Measurements from ENCODE around the gene GJB5. TPM values are rescaled to one million over a fixed set of nuclear protein-coding genes. Genes with fewer than 3 reads are reported as not detected.
A peak's percentile ranks its signal among the peaks of the same experiment; 100 is the strongest.

The GJB5 gene
- not detected for total RNA-seq

DNA sequence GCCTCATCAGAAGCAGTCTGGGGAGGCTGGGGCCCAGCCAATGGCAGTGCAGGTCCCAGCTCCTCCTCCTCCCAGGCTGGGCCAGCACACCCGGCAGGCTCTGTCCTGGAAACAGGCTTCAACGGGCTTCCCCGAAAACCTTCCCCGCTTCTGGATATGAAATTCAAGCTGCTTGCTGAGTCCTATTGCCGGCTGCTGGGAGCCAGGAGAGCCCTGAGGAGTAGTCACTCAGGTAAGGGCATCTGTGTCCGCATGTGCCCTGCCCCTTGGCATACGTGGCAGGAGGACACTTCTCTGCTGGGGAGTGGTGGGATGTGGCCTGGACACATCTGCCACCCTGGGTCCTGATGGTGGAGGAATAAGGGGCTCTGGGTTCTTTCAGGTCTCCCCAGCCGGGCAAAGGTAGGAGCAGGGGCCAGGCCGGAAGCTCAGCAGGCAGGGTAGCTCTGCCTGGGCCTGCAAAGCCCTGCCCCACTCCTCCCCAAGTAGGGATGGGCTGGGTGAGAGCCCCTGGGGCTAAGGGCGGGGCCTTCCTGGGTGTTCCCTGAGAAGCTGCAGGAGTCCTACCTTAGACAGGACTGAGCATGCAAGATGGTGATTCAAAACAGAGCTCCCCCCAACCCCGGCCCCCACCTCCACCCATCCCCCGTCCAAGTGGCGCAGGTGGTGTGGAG lies at the start of gene GJB5:
Gene GJB5, plus strand, starts transcription at position 84 of the 674 bp plus-strand sequence. CDS start 2,284 bp downstream, outside the sequence.
- intact Hi-C loops (cut with DNase I) = no loop called here
- Histone ChIP-seq H3K4me3 (no peak within 1 kb of the TSS), H3K9me3 (no peaks in the 10 kb centered on the region), H3K36me3 (no peaks in the 10 kb centered on the region), H3K27ac (no peak within 1 kb of the TSS), H3K27me3 (no peaks in the 10 kb centered on the region), H3K4me1 (no peaks in the 10 kb centered on the region)
- no peak for DNase-seq (ENCODE audit: low spot score in 2 of 2)
- TF ChIP-seq, protein P1, sequence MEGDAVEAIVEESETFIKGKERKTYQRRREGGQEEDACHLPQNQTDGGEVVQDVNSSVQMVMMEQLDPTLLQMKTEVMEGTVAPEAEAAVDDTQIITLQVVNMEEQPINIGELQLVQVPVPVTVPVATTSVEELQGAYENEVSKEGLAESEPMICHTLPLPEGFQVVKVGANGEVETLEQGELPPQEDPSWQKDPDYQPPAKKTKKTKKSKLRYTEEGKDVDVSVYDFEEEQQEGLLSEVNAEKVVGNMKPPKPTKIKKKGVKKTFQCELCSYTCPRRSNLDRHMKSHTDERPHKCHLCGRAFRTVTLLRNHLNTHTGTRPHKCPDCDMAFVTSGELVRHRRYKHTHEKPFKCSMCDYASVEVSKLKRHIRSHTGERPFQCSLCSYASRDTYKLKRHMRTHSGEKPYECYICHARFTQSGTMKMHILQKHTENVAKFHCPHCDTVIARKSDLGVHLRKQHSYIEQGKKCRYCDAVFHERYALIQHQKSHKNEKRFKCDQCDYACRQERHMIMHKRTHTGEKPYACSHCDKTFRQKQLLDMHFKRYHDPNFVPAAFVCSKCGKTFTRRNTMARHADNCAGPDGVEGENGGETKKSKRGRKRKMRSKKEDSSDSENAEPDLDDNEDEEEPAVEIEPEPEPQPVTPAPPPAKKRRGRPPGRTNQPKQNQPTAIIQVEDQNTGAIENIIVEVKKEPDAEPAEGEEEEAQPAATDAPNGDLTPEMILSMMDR (IDR thresholded peaks at IDR 0.05) = no peak

DNA sequence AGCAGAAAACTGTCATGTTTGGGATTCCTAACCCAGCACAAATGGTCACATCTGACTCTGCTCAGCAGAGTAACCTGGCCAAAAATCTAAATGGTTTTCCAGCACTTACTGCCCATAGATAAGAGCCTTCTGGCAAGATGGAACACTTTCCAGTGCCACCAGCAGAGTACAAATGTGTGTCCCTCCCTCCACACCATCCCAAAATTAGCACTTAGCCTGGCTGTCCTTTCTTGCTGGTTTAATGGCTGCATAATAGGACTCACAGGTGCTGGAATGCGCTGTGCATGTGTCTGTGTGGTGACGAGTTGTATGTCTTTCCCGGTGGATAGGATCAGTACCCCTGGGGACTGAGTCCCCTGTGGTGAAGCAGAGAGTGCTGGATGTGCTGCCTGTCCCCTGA lies 49.8 kb upstream of the GJB5 start:
- no peaks in the 10 kb centered on the region for H3K9me3 ChIP-seq
- H3K4me1 ChIP-seq = no peaks in the 10 kb centered on the region
- H3K36me3 ChIP-seq = no peaks in the 10 kb centered on the region
- no peak overlapping the region for H3K27ac ChIP-seq
- no peak for DNase-seq (ENCODE audit: low spot score in 2 of 2)
- no peak overlapping the region for H3K4me3 ChIP-seq
- TF ChIP-seq, protein P1 (IDR thresholded peaks at IDR 0.05) = no peak
- no peaks in the 10 kb centered on the region for H3K27me3 ChIP-seq
- intact Hi-C loops (cut with DNase I) = no loop called here

DNA sequence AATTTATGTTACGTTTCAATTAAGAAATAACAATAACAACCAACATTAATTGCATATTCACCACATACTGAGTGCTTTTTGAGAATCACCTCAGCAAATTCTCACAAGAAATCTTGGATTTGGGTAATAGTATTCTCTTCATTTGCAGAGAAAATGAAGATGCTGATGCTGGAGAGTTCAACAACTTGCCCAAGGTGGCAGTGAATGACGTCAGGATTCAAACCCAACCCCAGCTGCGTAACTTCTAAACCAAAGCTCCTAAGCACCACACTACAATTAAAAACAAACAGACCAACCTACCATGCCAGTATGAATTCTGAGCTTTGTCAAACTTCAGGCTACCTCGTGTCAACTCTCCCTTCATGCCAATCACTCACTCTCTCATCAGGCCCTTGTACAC lies 46.7 kb upstream of the GJB5 start:
- no peak overlapping the region for H3K27ac ChIP-seq
- peak in 1 of 2 donors; percentile 19 for DNase-seq (ENCODE audit: low spot score in 2 of 2)
- H3K27me3 ChIP-seq = peaks cover 3% of the 10 kb centered on the region
- H3K4me1 ChIP-seq = no peaks in the 10 kb centered on the region
- TF ChIP-seq, protein P1 (IDR thresholded peaks at IDR 0.05) = no peak
- H3K36me3 ChIP-seq = no peaks in the 10 kb centered on the region
- no peak overlapping the region for H3K4me3 ChIP-seq
- intact Hi-C loops (cut with DNase I) = no loop called here
- no peaks in the 10 kb centered on the region for H3K9me3 ChIP-seq

DNA sequence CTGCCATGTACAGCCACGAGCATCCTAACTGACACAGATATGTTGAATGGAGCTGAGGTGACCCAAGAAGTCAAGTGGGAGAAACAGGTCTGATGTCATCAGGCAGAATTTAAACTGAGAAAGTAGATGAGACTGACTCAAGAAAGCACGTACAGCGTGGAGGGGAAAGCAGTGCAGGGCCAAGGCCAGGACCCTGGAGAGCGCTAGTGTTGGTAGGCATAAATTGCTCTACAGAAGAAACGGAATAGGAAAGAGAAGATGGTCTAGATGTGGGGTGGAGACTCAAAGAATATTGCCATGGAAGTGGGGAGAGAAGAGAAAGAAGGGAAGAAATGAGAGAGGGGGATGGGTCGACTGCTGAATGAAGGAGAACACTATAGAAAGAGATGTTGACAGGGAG lies 45.3 kb upstream of the GJB5 start:
- TF ChIP-seq, protein P1 (IDR thresholded peaks at IDR 0.05) = no peak
- H3K36me3 ChIP-seq = no peaks in the 10 kb centered on the region
- no peak for DNase-seq (ENCODE audit: low spot score in 2 of 2)

DNA sequence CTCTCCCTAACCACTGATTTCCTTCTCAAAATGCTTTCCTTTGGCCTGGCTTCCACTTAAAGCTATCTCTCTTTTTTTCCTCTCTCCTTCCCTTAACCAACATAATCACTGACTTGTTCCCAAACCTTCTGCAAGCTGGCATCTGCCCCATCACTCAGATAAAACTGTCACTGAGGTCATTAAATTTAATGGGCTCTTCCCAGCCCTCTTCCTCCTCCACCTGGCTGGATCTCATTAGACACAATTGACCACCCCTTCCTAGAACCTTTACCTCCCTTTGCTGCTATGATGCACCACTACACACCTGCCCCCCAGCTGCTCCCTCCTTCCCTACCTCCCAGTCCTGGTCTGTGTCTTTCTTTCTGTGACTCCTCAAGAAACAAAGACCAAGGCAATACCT lies 44.0 kb upstream of the GJB5 start:
- Histone ChIP-seq H3K4me3 (no peak overlapping the region), H3K27ac (no peak overlapping the region), H3K27me3 (peaks cover 3% of the 10 kb centered on the region), H3K4me1 (no peaks in the 10 kb centered on the region), H3K36me3 (no peaks in the 10 kb centered on the region), H3K9me3 (no peaks in the 10 kb centered on the region)
- no peak for DNase-seq (ENCODE audit: low spot score in 2 of 2)
- intact Hi-C loops (cut with DNase I) = no loop called here
- TF ChIP-seq, protein P1 (IDR thresholded peaks at IDR 0.05) = no peak

More for the DNA sequence above, 45.3 kb upstream of the GJB5 start:
- intact Hi-C loops (cut with DNase I) = no loop called here
- H3K27ac ChIP-seq = no peak overlapping the region
- no peaks in the 10 kb centered on the region for H3K9me3 ChIP-seq
- H3K4me1 ChIP-seq = no peaks in the 10 kb centered on the region
- H3K4me3 ChIP-seq = no peak overlapping the region
- H3K27me3 ChIP-seq = peaks cover 3% of the 10 kb centered on the region
